GM23248 (cell line): ENCODE results near the gene SRSF6. TPM values are rescaled to one million over a fixed set of nuclear protein-coding genes. Genes with fewer than 3 reads are reported as not detected.

Experiments
- DNase-seq: peaks from one replicate; pipeline ENCODE4 v3.0.0-alpha.2; 2015
- H2AFZ ChIP-seq: fragments of 200-600 bp; sonication (generic); 2 replicates; pipeline ENCODE4 v1.6.1; 2016; ENCODE audit warnings: antibody characterized with exemption
- H3F3A ChIP-seq: fragments of 200-600 bp; sonication (generic); 2 replicates; pipeline ENCODE4 v1.6.1; 2016; ENCODE audit warnings: mild to moderate bottlenecking, antibody characterized with exemption, mixed run types; ENCODE audit not compliant: insufficient read depth
- H3K27ac ChIP-seq: fragments of 200-600 bp; sonication (generic); 2 replicates; pipeline ENCODE4 v1.5.1; 2016; ENCODE audit warnings: mild to moderate bottlenecking
- H3K27me3 ChIP-seq: fragments of 200-600 bp; sonication (generic); replicated peaks from 2 replicates; pipeline ENCODE4 v1.6.1; 2016; ENCODE audit warnings: mild to moderate bottlenecking; ENCODE audit not compliant: insufficient read depth
- H3K36me3 ChIP-seq: fragments of 200-600 bp; sonication (generic); 2 replicates; pipeline ENCODE4 v1.6.1; 2016; ENCODE audit warnings: low read depth, mild to moderate bottlenecking
- H3K4me1 ChIP-seq: fragments of 200-600 bp; sonication (generic); 2 replicates; pipeline ENCODE4 v1.6.1; 2016; ENCODE audit warnings: mild to moderate bottlenecking; ENCODE audit not compliant: insufficient read depth
- H3K4me2 ChIP-seq: fragments of 200-600 bp; sonication (generic); one replicate; pipeline ENCODE4 v1.6.1; 2016; ENCODE audit warnings: mild to moderate bottlenecking; ENCODE audit not compliant: unreplicated experiment
- H3K4me3 ChIP-seq: fragments of 200-600 bp; sonication (generic); 2 replicates; pipeline ENCODE4 v1.5.1; 2016; ENCODE audit warnings: mild to moderate bottlenecking
- H3K79me2 ChIP-seq: fragments of 200-600 bp; sonication (generic); 2 replicates; pipeline ENCODE4 v1.6.1; 2016; ENCODE audit warnings: mild to moderate bottlenecking; ENCODE audit not compliant: insufficient read depth
- H3K9ac ChIP-seq: fragments of 200-600 bp; sonication (generic); 2 replicates; pipeline ENCODE4 v1.6.1; 2016; ENCODE audit warnings: mild to moderate bottlenecking
- H3K9me2 ChIP-seq: fragments of 200-600 bp; sonication (generic); 2 replicates; pipeline ENCODE4 v1.6.1; 2016; ENCODE audit warnings: mixed run types, mild to moderate bottlenecking, moderate library complexity; ENCODE audit not compliant: insufficient read depth
- H3K9me3 ChIP-seq: fragments of 200-600 bp; sonication (generic); one replicate; pipeline ENCODE4 v1.6.1; 2017; ENCODE audit warnings: low read depth
- H4K20me1 ChIP-seq: fragments of 200-600 bp; sonication (generic); 2 replicates; pipeline ENCODE4 v1.6.0; 2016; ENCODE audit not compliant: insufficient read depth
- EZH2 ChIP-seq: fragments of 200-600 bp; sonication (generic); IDR thresholded peaks from 2 replicates; pipeline ENCODE4 v1.6.1; 2018; ENCODE audit warnings: antibody characterized with exemption, mild to moderate bottlenecking; ENCODE audit not compliant: insufficient read depth, poor library complexity, severe bottlenecking
- EZH2phosphoT487 ChIP-seq: fragments of 200-600 bp; sonication (generic); IDR thresholded peaks from 2 replicates; pipeline ENCODE4 v1.6.1; 2018; ENCODE audit warnings: antibody characterized with exemption, moderate library complexity, mild to moderate bottlenecking, low read depth; ENCODE audit not compliant: insufficient read depth
- WGBS, 2 experiments: methylation state at CpG; one replicate each; pipeline ENCODE4 v1.1.6; 2015 to 2017; ENCODE audit warnings: low lambda C conversion rate in 2 of 2, low coverage in 1 of 2; ENCODE audit errors: missing lambda C conversion rate in 2 of 2; 5-methylcytosine and 5-hydroxymethylcytosine counted together
- in situ Hi-C: fragments of 300-500 bp; cut with MboI; formaldehyde crosslinking; loops from 2 replicates; pipeline ENCODE4 v1.15.0; 2020
- polyA plus RNA-seq: library from polyadenylated mRNA; unstranded; fragments of >200 nt; fragmentation: Nextera tagmentation; extraction: Ambion mirVana; gene quantifications from 2 replicates; pipeline ENCODE4 v1.2.1, GENCODE V29; 2016
- total RNA-seq: library from RNA; depleted of rRNA; stranded (reverse); fragments of >200 nt; shearing (Covaris generic); gene quantifications from 2 replicates; pipeline ENCODE4 v1.2.3, GENCODE V29; 2014; rRNA removed

Gene SRSF6
- total RNA-seq (44.0 and 44.8 TPM in 2 replicates), polyA plus RNA-seq (87.5 and 94.7 TPM in 2 replicates)

GRCh38 chr20:43457640-43458421, at the start of gene SRSF6:
Gene SRSF6 (plus strand): TSS chr20:43457896. CDS start chr20:43458034, 138 bp downstream.
- Histone ChIP-seq H3F3A (peaks cover 29% of the 10 kb centered on the region), H4K20me1 (peaks cover 24% of the 10 kb centered on the region; the same call in 1 of the 2 replicates), H3K9me2 (no peaks in the 10 kb centered on the region), H3K27me3 (no peaks in the 10 kb centered on the region), H3K79me2 (peaks cover 49% of the 10 kb centered on the region), H3K9me3 (no peaks in the 10 kb centered on the region), H3K36me3 (peaks cover 38% of the 10 kb centered on the region), H2AFZ (peak within 1 kb of the TSS; percentile 92), H3K4me1 (peaks cover 17% of the 10 kb centered on the region; the same call in 1 of the 2 replicates), H3K4me2 (peak within 1 kb of the TSS; percentile 94), H3K9ac (peak within 1 kb of the TSS; percentile 100), H3K27ac (peak within 1 kb of the TSS; percentile 100), H3K4me3 (peak within 1 kb of the TSS; percentile 94)
- TF ChIP-seq EZH2 (no peak), EZH2phosphoT487 (no peak)
- in situ Hi-C loops: no loop called here
- peak; percentile 97 for DNase-seq
- WGBS, 2 experiments: 0 to 1% methylated on average over 67 to 93 of the region's 101 CpGs

GRCh38 chr20:43408848-43409576, 48.7 kb upstream of the SRSF6 start:
- no peaks in the 10 kb centered on the region for H3K9me3 ChIP-seq
- H3K4me1 ChIP-seq: no peaks in the 10 kb centered on the region
- no peak overlapping the region for H3K4me2 ChIP-seq
- WGBS, 2 experiments: 14 to 15% methylated on average over 11 of the region's 11 CpGs
- H3K79me2 ChIP-seq: no peaks in the 10 kb centered on the region
- no peaks in the 10 kb centered on the region for H3K36me3 ChIP-seq
- peaks cover 6% of the 10 kb centered on the region for H3K27me3 ChIP-seq
- H3F3A ChIP-seq: no peaks in the 10 kb centered on the region
- no peak overlapping the region for H3K9ac ChIP-seq
- no peak overlapping the region for H3K4me3 ChIP-seq
- in situ Hi-C loops: loop anchor here (25.0 kb wide), 2 partner anchors 672 to 1672 kb away; no protein-coding TSS in a partner anchor
- no peaks in the 10 kb centered on the region for H3K9me2 ChIP-seq
- no peak overlapping the region for H3K27ac ChIP-seq
- TF ChIP-seq EZH2: no peak
- no peak for TF ChIP-seq EZH2phosphoT487
- no peak overlapping the region for H2AFZ ChIP-seq
- no peaks in the 10 kb centered on the region for H4K20me1 ChIP-seq
- peak; percentile 70 for DNase-seq

DNA sequence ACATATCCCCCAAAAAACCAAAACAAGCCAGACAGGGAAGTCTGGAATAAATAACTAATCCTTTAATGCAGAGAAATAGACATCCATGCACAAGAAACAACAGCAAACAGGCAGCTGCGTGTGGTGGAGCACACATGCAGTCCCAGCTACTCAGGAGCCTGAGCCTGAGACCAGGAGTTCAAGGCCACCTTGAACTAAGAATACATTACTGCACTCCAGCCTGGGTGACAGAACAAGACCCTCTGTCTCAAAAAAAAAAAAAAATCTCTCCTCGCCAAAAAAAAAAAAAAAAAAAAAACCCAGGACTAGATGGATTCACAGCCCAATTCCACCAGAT, 48.2 kb upstream of the SRSF6 start:
- Histone ChIP-seq H3K79me2 (no peaks in the 10 kb centered on the region), H3K9me3 (no peaks in the 10 kb centered on the region), H3K36me3 (no peaks in the 10 kb centered on the region), H3K4me3 (no peak overlapping the region), H3K4me2 (no peak overlapping the region), H4K20me1 (no peaks in the 10 kb centered on the region), H3K4me1 (no peaks in the 10 kb centered on the region), H3F3A (no peaks in the 10 kb centered on the region), H3K9ac (no peak overlapping the region), H3K27ac (no peak overlapping the region), H2AFZ (no peak overlapping the region), H3K9me2 (no peaks in the 10 kb centered on the region), H3K27me3 (peaks cover 6% of the 10 kb centered on the region)
- TF ChIP-seq EZH2phosphoT487 (no peak), EZH2 (no peak)
- in situ Hi-C loops: loop anchor here (25.0 kb wide), 2 partner anchors 672 to 1672 kb away; no protein-coding TSS in a partner anchor
- 38 to 42% methylated on average over 2 of the region's 2 CpGs for WGBS, 2 experiments
- no peak for DNase-seq

DNA sequence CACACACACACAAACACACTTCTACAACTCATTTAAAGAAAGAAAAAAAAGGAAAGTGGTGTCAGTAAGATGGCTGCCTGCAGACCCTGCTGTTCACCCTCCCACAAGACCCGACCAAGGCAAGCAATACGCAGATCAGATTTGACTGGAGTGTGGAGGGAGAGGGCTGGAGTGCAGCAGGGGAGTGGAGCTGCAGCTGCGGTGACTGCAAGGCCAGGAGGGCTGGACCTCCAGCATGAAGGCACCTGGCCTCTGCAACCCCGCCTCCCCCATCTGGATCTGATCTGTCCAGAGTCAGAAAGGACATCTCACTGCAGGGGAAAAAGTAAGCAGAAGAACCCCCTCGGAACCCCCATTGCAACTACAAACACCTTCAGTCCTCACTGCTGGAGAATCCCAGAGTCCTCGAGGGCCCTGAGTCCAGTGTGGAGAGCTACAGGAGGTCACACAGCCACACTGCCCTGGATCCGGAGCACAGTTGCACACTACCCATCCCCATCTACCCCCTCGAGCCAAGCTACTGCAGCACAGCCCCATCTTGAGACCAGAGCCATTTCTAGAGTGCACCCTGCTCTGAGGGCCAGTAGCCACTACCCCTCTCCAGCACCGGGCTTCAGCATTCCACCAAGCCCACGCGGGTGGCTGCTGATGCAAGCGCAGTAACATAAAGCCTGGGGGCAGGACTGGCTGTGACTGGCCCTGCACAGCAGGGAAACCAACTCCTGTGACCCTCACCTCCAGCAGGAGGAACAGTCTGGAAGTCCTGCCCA, 41.9 kb upstream of the SRSF6 start:
- Histone ChIP-seq H2AFZ (no peak overlapping the region), H3K9ac (no peak overlapping the region), H3K79me2 (no peaks in the 10 kb centered on the region), H3F3A (no peaks in the 10 kb centered on the region), H3K9me3 (no peaks in the 10 kb centered on the region), H4K20me1 (no peaks in the 10 kb centered on the region), H3K4me1 (no peaks in the 10 kb centered on the region), H3K36me3 (no peaks in the 10 kb centered on the region), H3K4me3 (no peak overlapping the region), H3K9me2 (no peaks in the 10 kb centered on the region), H3K4me2 (no peak overlapping the region), H3K27ac (no peak overlapping the region), H3K27me3 (no peaks in the 10 kb centered on the region)
- WGBS, 2 experiments: 26 to 36% methylated on average over 12 of the region's 12 CpGs
- peak; percentile 17 for DNase-seq
- in situ Hi-C loops: loop anchor here (25.0 kb wide), 2 partner anchors 679 to 1679 kb away; no protein-coding TSS in a partner anchor
- TF ChIP-seq EZH2phosphoT487 (no peak), EZH2 (no peak)
